Right lobe of liver (tissue), 6 donors: ENCODE data around the gene DDI1. TPM values are rescaled to one million over a fixed set of nuclear protein-coding genes. Genes with fewer than 3 reads are reported as not detected.
A peak's percentile ranks its signal among the peaks of the same experiment; 100 is the strongest.

Source experiments
- ATAC-seq, 4 donors: fragments of 200-7000 bp; cut with Tn5 transposase; one replicate each; pipeline ENCODE4 v1.9.1; 2020; ENCODE audit warnings: mild to moderate bottlenecking in 4 of 4, moderate library complexity in 4 of 4
- DNase-seq, 3 donors: peaks; one replicate each; pipeline ENCODE4 v3.0.0-alpha.2; 2020
- H3K27ac ChIP-seq, 3 donors: fragments of 200-600 bp; one replicate each; pipeline ENCODE4 v1.8.0; 2022
- H3K27me3 ChIP-seq, 2 donors: fragments of 200-600 bp; one replicate each; pipeline ENCODE4 v1.8.0; 2022
- H3K36me3 ChIP-seq, 4 donors: fragments of 200-600 bp; sonication (generic) in 1 of 4; one replicate each; pipeline versions ENCODE4 v1.5.1 to v1.8.0; 2017 to 2022; ENCODE audit warnings: control low read depth in 1 of 4
- H3K4me1 ChIP-seq, 4 donors: fragments of 200-600 bp; sonication (generic) in 1 of 4; one replicate each; pipeline versions ENCODE4 v1.5.1 to v1.8.0; 2017 to 2022; ENCODE audit warnings: control low read depth in 1 of 4
- H3K4me3 ChIP-seq, 3 donors: fragments of 200-600 bp; one replicate each; pipeline ENCODE4 v1.8.0; 2022
- H3K9me3 ChIP-seq, 4 donors: fragments of 200-600 bp; sonication (generic) in 1 of 4; one replicate each; pipeline versions ENCODE4 v1.5.1 to v1.8.0; 2017 to 2022; ENCODE audit warnings: control low read depth in 1 of 4
- CTCF ChIP-seq, 4 donors: fragments of 200-600 bp in 3 of 4; fragments of 450-650 bp in 1 of 4; IDR thresholded peaks; one replicate each; pipeline versions ENCODE4 v1.5.1 to v1.8.0; 2016 to 2022; ENCODE audit warnings: antibody characterized with exemption in 4 of 4, mild to moderate bottlenecking in 2 of 4
- POLR2A ChIP-seq: fragments of 450-650 bp; IDR thresholded peaks from one replicate; pipeline ENCODE4 v1.6.1; 2017; ENCODE audit warnings: antibody characterized with exemption, mild to moderate bottlenecking
- WGBS: methylation state at CpG from one replicate; pipeline ENCODE4 v1.1.6; 2018; ENCODE audit warnings: low coverage, low lambda C conversion rate; ENCODE audit not compliant: insufficient coverage; ENCODE audit errors: missing lambda C conversion rate; 5-methylcytosine and 5-hydroxymethylcytosine counted together
- intact Hi-C, 2 donors: fragments of 100-400 bp; cut with DNase I; formaldehyde crosslinking; loops; one replicate each; pipeline versions ENCODE4 v1.11.2 to v1.14.1; 2022
- total RNA-seq, 6 experiments: library from RNA; depleted of rRNA in 2 of 6; stranded (reverse); fragments of >200 nt in 2 of 6; fragmentation: NEBNext Ultra II Directional in 3 of 6; extraction: Animal tissue kit (Norgen Biotek cat#: 25700) in 3 of 6; gene quantifications; one replicate each; pipeline versions ENCODE4 v1.1.0 to v1.2.4, GENCODE V29; 2016 to 2023
- donor health status: DM: no; HTN: yes; CAD: no.
- donor health status: DM: no; HTN: no; CAD: no.
- donor health status: DM: no; HTN: no; CAD: no.
- donor health status: DM: no; HTN: yes; CAD: no.
- donor health status: DM: no; HTN: yes; CAD: no.

Gene DDI1
- total RNA-seq, 6 experiments from 2014 or later: not detected

- intact Hi-C loops: no loop called here
- no peak for DNase-seq
- 61% methylated on average over 5 of the region's 5 CpGs for WGBS
These were observed 37.5 kb upstream of the DDI1 start for GRCh38 chr11:103998826-103999508.

GRCh38 chr11:104000798-104001197 is 35.6 kb upstream of the DDI1 start:
- DNase-seq (no peak), ATAC-seq (no peak)
- H3K27ac ChIP-seq: no peak overlapping the region
- no peaks in the 10 kb centered on the region for H3K36me3 ChIP-seq
- TF ChIP-seq CTCF (IDR thresholded peaks at IDR 0.05) (no peak), POLR2A (no peak)
- intact Hi-C loops: no loop called here
- 41% methylated on average over 5 of the region's 5 CpGs for WGBS
- H3K27me3 ChIP-seq: no peaks in the 10 kb centered on the region
- H3K4me1 ChIP-seq: no peaks in the 10 kb centered on the region
- H3K9me3 ChIP-seq: no peaks in the 10 kb centered on the region
- no peak overlapping the region for H3K4me3 ChIP-seq

More at GRCh38 chr11:103998826-103999508, 37.5 kb upstream of the DDI1 start:
- Histone ChIP-seq H3K27ac (no peak overlapping the region), H3K9me3 (no peaks in the 10 kb centered on the region), H3K4me3 (no peak overlapping the region), H3K4me1 (no peaks in the 10 kb centered on the region), H3K36me3 (no peaks in the 10 kb centered on the region), H3K27me3 (no peaks in the 10 kb centered on the region)
- TF ChIP-seq CTCF (IDR thresholded peaks at IDR 0.05): no peak
- TF ChIP-seq POLR2A: no peak
- no peak for ATAC-seq

GRCh38 chr11:104001561-104002056 is 34.8 kb upstream of the DDI1 start:
- Histone ChIP-seq H3K27me3 (no peaks in the 10 kb centered on the region), H3K27ac (no peak overlapping the region), H3K4me1 (no peaks in the 10 kb centered on the region), H3K36me3 (no peaks in the 10 kb centered on the region), H3K4me3 (no peak overlapping the region), H3K9me3 (no peaks in the 10 kb centered on the region)
- DNase-seq (no peak), ATAC-seq (peak in 1 of 4 donors; percentile 22)
- intact Hi-C loops: no loop called here
- TF ChIP-seq POLR2A: no peak
- TF ChIP-seq CTCF (IDR thresholded peaks at IDR 0.05): no peak
- WGBS: 67% methylated on average over 3 of the region's 3 CpGs

GRCh38 chr11:104003491-104003890 is 32.9 kb upstream of the DDI1 start:
- Histone ChIP-seq H3K27me3 (no peaks in the 10 kb centered on the region), H3K36me3 (no peaks in the 10 kb centered on the region), H3K9me3 (no peaks in the 10 kb centered on the region), H3K27ac (no peak overlapping the region), H3K4me3 (no peak overlapping the region), H3K4me1 (no peaks in the 10 kb centered on the region)
- TF ChIP-seq POLR2A (no peak), CTCF (IDR thresholded peaks at IDR 0.05) (no peak)
- DNase-seq (no peak), ATAC-seq (no peak)
- intact Hi-C loops: no loop called here
